Posterior cingulate gyrus (tissue), 11 donors: Measurements from ENCODE around the gene PLCB4.

Source experiments
- DNase-seq, 10 donors: peaks; one replicate each; pipeline versions ENCODE4 v3.0.0 to v3.0.0-alpha.2; 2020 to 2021; ENCODE audit warnings: mixed read lengths in 3 of 10
- intact Hi-C: fragments of 100-400 bp; cut with DNase I; formaldehyde crosslinking; loops from one replicate; pipeline ENCODE4 v1.15.1; 2023

Gene PLCB4

GRCh38 chr20:9246731-9247130, 177.8 kb downstream of the PLCB4 start:
- DNase-seq: no peak
- intact Hi-C loops: no loop called here

GRCh38 chr20:9250511-9250910, 181.6 kb downstream of the PLCB4 start:
- intact Hi-C loops: no loop called here
- DNase-seq: no peak

DNA sequence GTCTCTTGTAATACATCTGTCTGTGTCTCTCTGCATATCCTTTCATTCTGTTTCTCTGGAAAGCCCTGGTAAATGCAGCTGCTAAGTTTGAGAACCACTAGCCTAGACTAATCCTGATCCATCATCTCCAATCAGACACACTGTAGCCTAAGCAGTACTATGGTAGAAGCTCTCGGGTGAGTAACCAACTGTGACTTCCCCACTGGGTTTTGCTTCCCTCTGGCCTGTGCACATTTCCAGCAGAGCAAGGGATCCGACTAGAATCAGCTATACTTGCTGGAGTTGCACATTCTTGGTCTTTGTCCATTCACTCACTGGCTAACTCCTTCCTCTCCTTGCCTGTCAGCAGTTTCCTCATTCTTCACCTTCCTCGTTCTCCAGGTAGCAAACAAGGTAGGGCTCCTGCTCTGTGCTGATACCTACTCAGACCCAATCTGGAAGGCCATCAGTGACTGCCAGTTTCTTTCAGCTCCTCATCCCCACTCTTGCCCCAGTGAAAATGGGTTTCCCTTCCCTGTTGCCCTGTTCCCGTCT, 184.2 kb downstream of the PLCB4 start:
- intact Hi-C loops: no loop called here
- no peak for DNase-seq

GRCh38 chr20:9255171-9255570, 186.3 kb downstream of the PLCB4 start:
- no peak for DNase-seq
- intact Hi-C loops: no loop called here

GRCh38 chr20:9256393-9256792, 187.5 kb downstream of the PLCB4 start:
- DNase-seq: peak in 3 of 10 donors; percentile 11 to 58 (median 37)
- intact Hi-C loops: no loop called here

GRCh38 chr20:9258901-9259300, 190.0 kb downstream of the PLCB4 start:
- intact Hi-C loops: no loop called here
- DNase-seq: no peak

DNA sequence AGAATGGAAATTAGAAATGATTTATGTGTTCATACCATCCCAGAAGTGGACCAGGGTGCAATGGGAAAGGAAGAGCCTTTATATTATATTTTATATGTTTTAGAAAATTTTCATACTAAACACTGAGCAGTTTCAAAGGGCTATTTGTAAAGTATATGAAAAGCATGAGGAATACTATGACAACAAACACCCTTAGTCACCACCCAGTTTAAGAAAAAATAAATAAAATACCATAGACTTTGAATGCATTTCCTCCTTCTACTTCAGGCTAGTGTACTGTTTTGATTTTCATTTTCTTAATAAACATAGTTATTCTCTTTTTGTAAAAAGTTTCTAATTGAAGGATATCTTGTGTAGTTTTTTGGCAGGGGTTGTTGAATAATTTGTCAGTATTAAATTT, 191.1 kb downstream of the PLCB4 start:
- intact Hi-C loops: no loop called here
- no peak for DNase-seq

DNA sequence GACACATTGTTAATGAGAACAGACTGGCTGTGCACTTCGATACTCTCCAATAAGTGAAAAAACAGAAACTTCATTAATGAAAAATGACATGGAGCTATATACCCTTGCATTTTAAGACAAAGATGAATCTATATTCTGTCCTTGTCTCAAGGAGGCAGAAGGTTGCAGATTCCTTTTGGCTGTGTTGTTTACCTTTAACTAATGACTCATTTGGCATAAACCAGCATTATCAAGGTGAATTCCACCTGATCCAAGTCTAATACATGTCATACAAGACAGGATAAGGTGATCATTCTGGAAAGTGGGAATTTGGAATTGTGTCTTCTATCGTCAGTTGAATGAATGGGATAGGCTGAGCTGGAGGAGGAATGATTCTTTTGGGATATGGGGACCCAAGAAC, 192.9 kb downstream of the PLCB4 start:
- no peak for DNase-seq
- intact Hi-C loops: no loop called here

DNA sequence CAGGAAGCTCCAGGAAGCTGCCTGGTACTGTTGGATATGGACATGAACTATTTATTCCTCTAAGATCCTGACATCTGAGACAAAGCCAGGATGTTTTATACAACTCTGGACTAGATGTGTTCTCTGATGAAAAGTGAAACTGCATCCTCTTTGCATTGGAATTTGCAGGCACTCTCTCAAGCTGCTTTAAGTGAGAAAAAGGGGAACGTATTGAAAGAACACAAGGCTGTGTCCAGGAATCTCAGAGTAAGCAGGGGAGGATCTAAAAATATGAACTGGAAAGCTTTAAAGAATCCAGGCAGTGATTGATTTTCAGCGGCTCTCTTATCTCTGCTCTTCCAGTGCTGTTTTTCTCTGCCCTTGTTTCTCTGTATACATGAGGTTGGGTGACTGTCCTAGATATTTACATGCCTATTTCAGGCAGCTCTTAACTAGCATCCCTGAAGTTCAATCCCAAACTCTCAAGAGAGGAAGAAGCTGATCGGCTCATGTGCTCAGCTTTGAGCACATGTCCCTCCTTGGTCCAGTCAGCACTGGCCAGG, 193.8 kb downstream of the PLCB4 start:
- no peak for DNase-seq
- intact Hi-C loops: no loop called here

GRCh38 chr20:9269280-9269971, 200.5 kb downstream of the PLCB4 start:
- intact Hi-C loops: no loop called here

DNA sequence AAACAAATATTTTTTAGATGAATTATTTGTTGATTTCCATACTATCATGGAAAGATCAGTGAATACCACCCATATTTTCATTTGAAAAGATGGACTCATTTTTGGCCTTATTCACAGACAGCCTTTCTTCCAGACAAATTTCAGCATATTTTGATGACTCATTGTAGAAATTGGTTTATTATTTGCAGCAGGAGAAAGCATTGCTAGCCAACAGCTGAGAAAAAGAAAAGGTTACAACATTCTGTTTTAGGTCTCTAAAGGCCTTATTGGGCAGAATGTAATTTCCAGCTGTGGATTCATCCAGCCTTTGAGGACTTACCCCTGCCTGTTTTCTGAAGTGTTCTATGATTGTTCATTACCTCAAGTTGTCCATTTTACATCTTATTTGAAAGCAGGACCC, 201.9 kb downstream of the PLCB4 start:
- intact Hi-C loops: no loop called here
- no peak for DNase-seq

More at GRCh38 chr20:9269280-9269971, 200.5 kb downstream of the PLCB4 start:
- DNase-seq: no peak

- DNase-seq: no peak
- intact Hi-C loops: no loop called here
Measured at GRCh38 chr20:9276966-9277468, 208.1 kb downstream of the PLCB4 start.

DNA sequence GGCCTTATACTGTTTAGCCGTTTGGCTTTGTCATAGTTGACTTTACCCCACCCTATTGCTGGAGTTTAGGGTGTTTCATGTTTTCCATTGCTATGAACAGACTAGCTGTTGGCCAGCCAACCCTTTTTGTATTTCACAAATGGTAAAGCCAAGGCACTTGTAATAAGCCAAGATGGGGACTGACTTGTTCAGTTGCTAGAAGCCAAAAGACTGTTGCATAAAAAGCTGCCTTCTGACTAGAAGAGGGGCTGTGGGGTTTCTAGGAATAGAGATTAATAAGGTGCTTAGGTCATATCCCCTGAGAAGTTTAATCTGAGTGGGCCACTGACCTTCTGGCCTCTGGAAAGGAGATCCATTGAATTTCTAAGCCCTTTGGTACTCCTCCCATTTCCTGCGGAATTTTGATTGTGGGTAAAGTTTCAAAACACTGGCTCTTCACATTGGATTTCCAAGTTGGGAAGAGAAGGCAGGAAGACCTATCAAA, 211.1 kb downstream of the PLCB4 start:
- intact Hi-C loops: no loop called here
- no peak for DNase-seq

DNA sequence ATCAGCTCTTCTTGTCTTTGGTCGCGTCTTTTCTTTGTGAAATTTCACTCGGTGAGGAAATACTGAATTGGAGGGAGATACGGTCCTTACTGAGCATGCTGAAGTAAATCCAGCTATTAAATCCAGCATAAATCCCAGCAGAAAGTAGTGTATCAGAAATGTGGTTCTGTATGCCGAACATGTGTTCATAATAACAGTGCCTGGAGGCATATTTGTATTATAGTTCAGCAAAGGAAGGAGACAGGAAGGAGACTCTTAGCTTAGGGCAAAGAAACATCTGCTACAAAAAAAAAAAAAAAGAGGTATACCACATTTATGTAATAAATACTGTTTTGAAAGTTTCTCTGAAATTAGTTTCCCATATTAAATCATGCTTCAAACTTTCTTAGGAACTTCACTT, 211.8 kb downstream of the PLCB4 start:
- DNase-seq: no peak
- intact Hi-C loops: no loop called here

GRCh38 chr20:9281803-9282202, 212.9 kb downstream of the PLCB4 start:
- no peak for DNase-seq
- intact Hi-C loops: no loop called here

GRCh38 chr20:9285617-9286016, 216.7 kb downstream of the PLCB4 start:
- no peak for DNase-seq
- intact Hi-C loops: no loop called here

GRCh38 chr20:9286501-9287461, 217.9 kb downstream of the PLCB4 start:
- intact Hi-C loops: no loop called here
- no peak for DNase-seq

GRCh38 chr20:9287826-9288225, 218.9 kb downstream of the PLCB4 start:
- no peak for DNase-seq
- intact Hi-C loops: no loop called here

GRCh38 chr20:9290331-9290730, 221.4 kb downstream of the PLCB4 start:
- intact Hi-C loops: no loop called here
- DNase-seq: no peak

- no peak for DNase-seq
- intact Hi-C loops: no loop called here
Measured at GRCh38 chr20:9293145-9293544, 224.3 kb downstream of the PLCB4 start.

GRCh38 chr20:9294041-9294440, 225.2 kb downstream of the PLCB4 start:
- intact Hi-C loops: no loop called here
- no peak for DNase-seq
